A673 (cell line): ENCODE measurements around the gene MGAT5. TPM values are rescaled to one million over a fixed set of nuclear protein-coding genes. Genes with fewer than 3 reads are reported as not detected.
A peak's percentile ranks its signal among the peaks of the same experiment; 100 is the strongest.

ENCODE experiments used
- BruUV-seq: library from RNA; stranded (reverse); fragments of 400-500 nt; replicated peaks from 2 replicates; lab custom pipeline; 2021; lab: Mats Ljungman, UMichigan
- CTCF ChIA-PET: fragments of 300-600 bp; sonication (Branson Sonifier 250); formaldehyde crosslinking; loops from one replicate; lab custom pipeline; 2022; ENCODE audit warnings: antibody characterized with exemption; lab: Charles Lee
- POLR2A ChIA-PET: fragments of 300-600 bp; sonication (Branson Sonifier 250); formaldehyde crosslinking; loops from one replicate; lab custom pipeline; 2022; ENCODE audit warnings: antibody characterized with exemption; ENCODE audit not compliant: low non-redundant PET; lab: Charles Lee
- DNase-seq: peaks from one replicate; pipeline ENCODE4 v3.0.0-alpha.2; 2015; ENCODE audit warnings: low spot score
- H3K27ac ChIP-seq: fragments of 200-600 bp; sonication (generic); 2 replicates; pipeline ENCODE4 v1.5.1; 2016; ENCODE audit warnings: mixed run types, low read depth, mild to moderate bottlenecking, mixed read lengths, antibody characterized with exemption, low read length; ENCODE audit not compliant: poor library complexity, severe bottlenecking
- H3K27me3 ChIP-seq: fragments of 200-600 bp; sonication (generic); replicated peaks from 2 replicates; pipeline ENCODE4 v1.6.1; 2017; ENCODE audit warnings: mixed run types, low read depth, mild to moderate bottlenecking, mixed read lengths, antibody characterized with exemption, low read length; ENCODE audit not compliant: insufficient read depth, poor library complexity
- H3K36me3 ChIP-seq: fragments of 200-600 bp; sonication (generic); 2 replicates; pipeline ENCODE4 v1.6.1; 2016; ENCODE audit warnings: mixed run types, mild to moderate bottlenecking, mixed read lengths, antibody characterized with exemption, low read length; ENCODE audit not compliant: insufficient read depth, poor library complexity, severe bottlenecking
- H3K4me1 ChIP-seq: fragments of 200-600 bp; sonication (generic); 2 replicates; pipeline ENCODE4 v1.6.1; 2017; ENCODE audit warnings: mixed run types, mild to moderate bottlenecking, mixed read lengths, antibody characterized with exemption, low read length; ENCODE audit not compliant: insufficient read depth, poor library complexity, severe bottlenecking
- H3K4me3 ChIP-seq: fragments of 200-600 bp; sonication (generic); 2 replicates; pipeline ENCODE4 v1.5.1; 2016; ENCODE audit warnings: low read depth, mixed run types, mild to moderate bottlenecking, mixed read lengths, low read length; ENCODE audit not compliant: poor library complexity, severe bottlenecking
- H3K9me3 ChIP-seq: fragments of 200-600 bp; sonication (generic); 2 replicates; pipeline ENCODE4 v1.6.1; 2016; ENCODE audit warnings: mixed run types, low read depth, mild to moderate bottlenecking, mixed read lengths, antibody characterized with exemption, low read length; ENCODE audit not compliant: poor library complexity, severe bottlenecking
- CTCF ChIP-seq: fragments of 300-800, 200-600 bp; sonication (generic); conservative IDR thresholded peaks from 2 replicates; pipeline ENCODE4 v1.5.1; 2017; ENCODE audit warnings: low read depth, mild to moderate bottlenecking, antibody characterized with exemption, low read length, moderate library complexity, mixed read lengths
- EZH2 ChIP-seq: fragments of 200-600 bp; sonication (generic); IDR thresholded peaks from 2 replicates; pipeline ENCODE4 v1.6.1; 2017; ENCODE audit warnings: borderline replicate concordance, low read depth, mild to moderate bottlenecking, mixed read lengths, antibody characterized with exemption, low read length; ENCODE audit not compliant: poor library complexity, severe bottlenecking
- intact Hi-C: fragments of 100-400 bp; cut with micrococcal nuclease; formaldehyde crosslinking; loops from one replicate; pipeline ENCODE4 v1.10.0; 2022; ENCODE audit not compliant: unreplicated experiment
- total RNA-seq: library from RNA; stranded (reverse); gene quantifications from 2 replicates; pipeline ENCODE4 v1.2.3, GENCODE V29; 2021

The MGAT5 gene
- total RNA-seq, 1 experiment from 2014 or later = 11.0 TPM

GRCh38 chr2:134306521-134306920 lies 52.6 kb downstream of the MGAT5 start:
- H3K27ac ChIP-seq = no peak overlapping the region
- no peaks in the 10 kb centered on the region for H3K9me3 ChIP-seq
- CTCF ChIA-PET = no interaction called here
- DNase-seq = no peak
- intact Hi-C loops = no loop called here
- H3K4me1 ChIP-seq = peaks cover 17% of the 10 kb centered on the region
- BruUV-seq = no TSS peak
- H3K36me3 ChIP-seq = no peaks in the 10 kb centered on the region
- TF ChIP-seq CTCF (no peak), EZH2 (no peak)
- no peak overlapping the region for H3K4me3 ChIP-seq
- H3K27me3 ChIP-seq = no peaks in the 10 kb centered on the region
- POLR2A ChIA-PET = no interaction called here

GRCh38 chr2:134307334-134307733 lies 53.5 kb downstream of the MGAT5 start:
- H3K27me3 ChIP-seq = no peaks in the 10 kb centered on the region
- H3K27ac ChIP-seq = no peak overlapping the region
- no peak overlapping the region for H3K4me3 ChIP-seq
- intact Hi-C loops = no loop called here
- CTCF ChIA-PET = no interaction called here
- DNase-seq = peak; percentile 81
- H3K36me3 ChIP-seq = no peaks in the 10 kb centered on the region
- TF ChIP-seq EZH2 (no peak), CTCF (no peak)
- peaks cover 11% of the 10 kb centered on the region for H3K4me1 ChIP-seq
- POLR2A ChIA-PET = no interaction called here
- H3K9me3 ChIP-seq = no peaks in the 10 kb centered on the region
- no TSS peak for BruUV-seq

- Histone ChIP-seq H3K9me3 (no peaks in the 10 kb centered on the region), H3K27ac (no peak overlapping the region), H3K4me1 (peaks cover 11% of the 10 kb centered on the region), H3K36me3 (no peaks in the 10 kb centered on the region), H3K27me3 (no peaks in the 10 kb centered on the region), H3K4me3 (no peak overlapping the region)
- CTCF ChIA-PET = no interaction called here
- intact Hi-C loops = no loop called here
- POLR2A ChIA-PET = no interaction called here
- no peak for TF ChIP-seq CTCF
- no peak for TF ChIP-seq EZH2
- no peak for DNase-seq
- BruUV-seq = no TSS peak
Measured at GRCh38 chr2:134308474-134309385, 54.9 kb downstream of the MGAT5 start.
